ENCODE data around the gene CDY1.
"Not testable (repeated sequence)": the region's sequence is repeated elsewhere in the genome, so short reads cannot be mapped to it uniquely, and the experiment has no call there.

Gene CDY1

GRCh38 chrY:25621817-25622216 is at the start of gene CDY1:
CDY1 (plus strand) TSS chrY:25622117; CDS start chrY:25622443, 326 bp downstream.
- not testable (repeated sequence) for FAIRE-seq

- not testable (repeated sequence) for FAIRE-seq
Observed at GRCh38 chrY:25593336-25593735, 28.6 kb upstream of the CDY1 start.

- FAIRE-seq, result not testable (repeated sequence)
Observed at GRCh38 chrY:25620209-25620608, 1.7 kb upstream of the CDY1 start.

- FAIRE-seq, result not testable (repeated sequence)
Observed at GRCh38 chrY:25626524-25626923, 4.6 kb downstream of the CDY1 start.

GRCh38 chrY:25630383-25631112 is 8.6 kb downstream of the CDY1 start:
- FAIRE-seq, result not testable (repeated sequence)

GRCh38 chrY:25639852-25640251 is 17.9 kb downstream of the CDY1 start:
- not testable (repeated sequence) for FAIRE-seq

GRCh38 chrY:25643024-25643915 is 21.4 kb downstream of the CDY1 start:
- not testable (repeated sequence) for FAIRE-seq

Measured in colon (tissue), 2 donors.